Measurements from ENCODE around the gene SHOX. TPM values are rescaled to one million over a fixed set of nuclear protein-coding genes. Genes with fewer than 3 reads are reported as not detected.

Gene SHOX
- total RNA-seq, 3 donors from 2014 or later = not detected

- Mint-ChIP-seq H3K36me3 (ENCODE audit: insufficient read depth) (no peaks in the 10 kb centered on the region), H3K4me1 (ENCODE audit: low read depth) (no peaks in the 10 kb centered on the region), H3K9me3 (peaks cover 3% of the 10 kb centered on the region), H3K4me3 (no peak overlapping the region), H3K27me3 (ENCODE audit: low read depth) (peaks cover 4% of the 10 kb centered on the region)
- ATAC-seq (no peak), DNase-seq (no peak)
These were observed 21.8 kb downstream of the SHOX start for GRCh38 chrX:652341-652741.

GRCh38 chrX:653306-653705 is 22.7 kb downstream of the SHOX start:
- H3K4me3 Mint-ChIP-seq = no peak overlapping the region
- H3K27me3 Mint-ChIP-seq (ENCODE audit: low read depth) = peaks cover 4% of the 10 kb centered on the region
- H3K36me3 Mint-ChIP-seq (ENCODE audit: insufficient read depth) = no peaks in the 10 kb centered on the region
- peaks cover 3% of the 10 kb centered on the region for H3K9me3 Mint-ChIP-seq
- no peaks in the 10 kb centered on the region for H3K4me1 Mint-ChIP-seq (ENCODE audit: low read depth)
- no peak for DNase-seq
- ATAC-seq = no peak

- ATAC-seq (no peak), DNase-seq (no peak)
- Mint-ChIP-seq H3K27me3 (ENCODE audit: low read depth) (peaks cover 2% of the 10 kb centered on the region), H3K4me3 (no peak overlapping the region), H3K36me3 (ENCODE audit: insufficient read depth) (no peaks in the 10 kb centered on the region), H3K4me1 (ENCODE audit: low read depth) (no peaks in the 10 kb centered on the region), H3K9me3 (no peaks in the 10 kb centered on the region)
These were observed 30.6 kb downstream of the SHOX start for GRCh38 chrX:661154-661553.

- Mint-ChIP-seq H3K4me1 (ENCODE audit: low read depth) (no peaks in the 10 kb centered on the region), H3K36me3 (ENCODE audit: insufficient read depth) (no peaks in the 10 kb centered on the region), H3K27me3 (ENCODE audit: low read depth) (peaks cover 2% of the 10 kb centered on the region), H3K4me3 (no peak overlapping the region), H3K9me3 (no peaks in the 10 kb centered on the region)
- no peak for DNase-seq
- ATAC-seq = no peak
These were observed 31.5 kb downstream of the SHOX start for GRCh38 chrX:662126-662525.

GRCh38 chrX:663841-664240 is 33.2 kb downstream of the SHOX start:
- Mint-ChIP-seq H3K36me3 (ENCODE audit: insufficient read depth) (no peaks in the 10 kb centered on the region), H3K4me3 (no peak overlapping the region), H3K4me1 (ENCODE audit: low read depth) (no peaks in the 10 kb centered on the region), H3K27me3 (ENCODE audit: low read depth) (peaks cover 2% of the 10 kb centered on the region), H3K9me3 (no peaks in the 10 kb centered on the region)
- ATAC-seq = no peak
- no peak for DNase-seq

GRCh38 chrX:666762-667720 is 36.5 kb downstream of the SHOX start:
- DNase-seq = no peak
- Mint-ChIP-seq H3K36me3 (ENCODE audit: insufficient read depth) (no peaks in the 10 kb centered on the region), H3K4me1 (ENCODE audit: low read depth) (no peaks in the 10 kb centered on the region), H3K9me3 (no peaks in the 10 kb centered on the region), H3K4me3 (no peak overlapping the region), H3K27me3 (ENCODE audit: low read depth) (peaks cover 7% of the 10 kb centered on the region)
- ATAC-seq = no peak

GRCh38 chrX:670645-671044 is 40.1 kb downstream of the SHOX start:
- Mint-ChIP-seq H3K36me3 (ENCODE audit: insufficient read depth) (no peaks in the 10 kb centered on the region), H3K9me3 (peaks cover 5% of the 10 kb centered on the region), H3K27me3 (ENCODE audit: low read depth) (peaks cover 10% of the 10 kb centered on the region), H3K4me1 (ENCODE audit: low read depth) (no peaks in the 10 kb centered on the region), H3K4me3 (no peak overlapping the region)
- no peak for DNase-seq
- no peak for ATAC-seq

- H3K36me3 Mint-ChIP-seq (ENCODE audit: insufficient read depth) = no peaks in the 10 kb centered on the region
- no peaks in the 10 kb centered on the region for H3K4me1 Mint-ChIP-seq (ENCODE audit: low read depth)
- H3K4me3 Mint-ChIP-seq = no peak overlapping the region
- peaks cover 5% of the 10 kb centered on the region for H3K9me3 Mint-ChIP-seq
- H3K27me3 Mint-ChIP-seq (ENCODE audit: low read depth) = peaks cover 8% of the 10 kb centered on the region
- no peak for ATAC-seq
- no peak for DNase-seq
These were observed 42.3 kb downstream of the SHOX start for GRCh38 chrX:672931-673330.

- peaks cover 8% of the 10 kb centered on the region for H3K27me3 Mint-ChIP-seq (ENCODE audit: low read depth)
- no peak overlapping the region for H3K4me3 Mint-ChIP-seq
- H3K9me3 Mint-ChIP-seq = peaks cover 11% of the 10 kb centered on the region
- no peak for ATAC-seq
- no peaks in the 10 kb centered on the region for H3K4me1 Mint-ChIP-seq (ENCODE audit: low read depth)
- no peaks in the 10 kb centered on the region for H3K36me3 Mint-ChIP-seq (ENCODE audit: insufficient read depth)
- no peak for DNase-seq
These were observed 44.8 kb downstream of the SHOX start for GRCh38 chrX:675279-675954.

GRCh38 chrX:675955-676295 is 45.3 kb downstream of the SHOX start:
- peaks cover 11% of the 10 kb centered on the region for H3K9me3 Mint-ChIP-seq
- ATAC-seq (no peak), DNase-seq (no peak)
- no peaks in the 10 kb centered on the region for H3K4me1 Mint-ChIP-seq (ENCODE audit: low read depth)
- no peaks in the 10 kb centered on the region for H3K36me3 Mint-ChIP-seq (ENCODE audit: insufficient read depth)
- H3K4me3 Mint-ChIP-seq = no peak overlapping the region
- peaks cover 7% of the 10 kb centered on the region for H3K27me3 Mint-ChIP-seq (ENCODE audit: low read depth)

GRCh38 chrX:677376-677775 is 46.8 kb downstream of the SHOX start:
- DNase-seq (no peak), ATAC-seq (no peak)
- Mint-ChIP-seq H3K9me3 (peaks cover 16% of the 10 kb centered on the region), H3K4me1 (ENCODE audit: low read depth) (no peaks in the 10 kb centered on the region), H3K36me3 (ENCODE audit: insufficient read depth) (no peaks in the 10 kb centered on the region), H3K4me3 (no peak overlapping the region), H3K27me3 (ENCODE audit: low read depth) (peaks cover 4% of the 10 kb centered on the region)

- Mint-ChIP-seq H3K9me3 (peaks cover 11% of the 10 kb centered on the region), H3K4me1 (ENCODE audit: low read depth) (no peaks in the 10 kb centered on the region)
- DNase-seq = no peak
These were observed 48.8 kb downstream of the SHOX start for GRCh38 chrX:679291-679979.

GRCh38 chrX:680062-680461 is 49.5 kb downstream of the SHOX start:
- no peaks in the 10 kb centered on the region for H3K36me3 Mint-ChIP-seq (ENCODE audit: insufficient read depth)
- H3K9me3 Mint-ChIP-seq = peaks cover 11% of the 10 kb centered on the region
- no peaks in the 10 kb centered on the region for H3K27me3 Mint-ChIP-seq (ENCODE audit: low read depth)
- ATAC-seq (no peak), DNase-seq (no peak)
- no peaks in the 10 kb centered on the region for H3K4me1 Mint-ChIP-seq (ENCODE audit: low read depth)
- H3K4me3 Mint-ChIP-seq = no peak overlapping the region

More at GRCh38 chrX:679291-679979, 48.8 kb downstream of the SHOX start:
- Mint-ChIP-seq H3K36me3 (ENCODE audit: insufficient read depth) (no peaks in the 10 kb centered on the region), H3K4me3 (no peak overlapping the region), H3K27me3 (ENCODE audit: low read depth) (no peaks in the 10 kb centered on the region)
- ATAC-seq = no peak

GRCh38 chrX:681989-682388 is 51.4 kb downstream of the SHOX start:
- Mint-ChIP-seq H3K9me3 (peaks cover 16% of the 10 kb centered on the region), H3K4me3 (no peak overlapping the region), H3K27me3 (ENCODE audit: low read depth) (no peaks in the 10 kb centered on the region), H3K36me3 (ENCODE audit: insufficient read depth) (no peaks in the 10 kb centered on the region), H3K4me1 (ENCODE audit: low read depth) (no peaks in the 10 kb centered on the region)
- ATAC-seq (no peak), DNase-seq (no peak)
